Measurements from ENCODE around the gene MEIS2.

DNA sequence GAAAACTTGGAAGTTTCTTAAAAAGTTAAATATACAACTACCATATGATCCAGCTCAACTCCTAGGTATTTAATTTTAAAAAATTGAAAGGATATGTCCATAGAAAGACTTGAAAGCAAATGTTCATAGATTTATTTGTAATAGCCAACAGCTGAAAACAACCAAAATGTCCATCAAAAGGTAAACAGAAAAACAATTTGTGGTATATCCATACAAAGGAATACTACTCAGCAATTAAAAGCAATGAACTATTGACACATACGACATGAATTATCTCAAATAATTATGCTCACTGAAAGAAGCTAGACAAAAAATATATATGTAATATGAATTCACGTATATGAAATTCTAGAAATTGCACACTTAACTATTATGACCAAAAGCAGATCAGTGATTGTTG, 249.5 kb downstream of the MEIS2 start:
- TF ChIP-seq POLR2AphosphoS5 (IDR thresholded peaks at IDR 0.05; ENCODE audit: low read depth, low read length) (no peak), POLR2A (IDR thresholded peaks at IDR 0.05; ENCODE audit: low read depth, low read length) (no peak), TAF1 (IDR thresholded peaks at IDR 0.05; ENCODE audit: low read depth, low read length) (no peak), POU2F2 (IDR thresholded peaks at IDR 0.05; ENCODE audit: low read depth, low read length) (no peak)
